Ovary (tissue), 3 donors: ENCODE results near the gene TOM1L2.

Experiments
- EP300 ChIP-seq: sonication (generic); formaldehyde crosslinking; IDR thresholded peaks from one replicate; pipeline ENCODE4 v1.6.1; 2017; ENCODE audit warnings: antibody characterized with exemption
- POLR2A ChIP-seq: fragments of 450-650 bp; IDR thresholded peaks from one replicate; pipeline ENCODE4 v1.6.1; 2017; ENCODE audit warnings: antibody characterized with exemption, mild to moderate bottlenecking, moderate library complexity
- TF ChIP-seq, protein P1 (sequence below), 3 donors: fragments of 450-650 bp in 2 of 3; fragments of 200-600 bp in 1 of 3; IDR thresholded peaks; one replicate each; pipeline versions ENCODE4 v1.5.1 to v1.8.0; 2016 to 2022; ENCODE audit warnings: antibody characterized with exemption in 3 of 3, mild to moderate bottlenecking in 1 of 3
- donor health status: DM: no; HTN: no; CAD: no.

GRCh38 chr17:17819561-17819995 is 152.6 kb downstream of the TOM1L2 start:
- TF ChIP-seq, protein P1, sequence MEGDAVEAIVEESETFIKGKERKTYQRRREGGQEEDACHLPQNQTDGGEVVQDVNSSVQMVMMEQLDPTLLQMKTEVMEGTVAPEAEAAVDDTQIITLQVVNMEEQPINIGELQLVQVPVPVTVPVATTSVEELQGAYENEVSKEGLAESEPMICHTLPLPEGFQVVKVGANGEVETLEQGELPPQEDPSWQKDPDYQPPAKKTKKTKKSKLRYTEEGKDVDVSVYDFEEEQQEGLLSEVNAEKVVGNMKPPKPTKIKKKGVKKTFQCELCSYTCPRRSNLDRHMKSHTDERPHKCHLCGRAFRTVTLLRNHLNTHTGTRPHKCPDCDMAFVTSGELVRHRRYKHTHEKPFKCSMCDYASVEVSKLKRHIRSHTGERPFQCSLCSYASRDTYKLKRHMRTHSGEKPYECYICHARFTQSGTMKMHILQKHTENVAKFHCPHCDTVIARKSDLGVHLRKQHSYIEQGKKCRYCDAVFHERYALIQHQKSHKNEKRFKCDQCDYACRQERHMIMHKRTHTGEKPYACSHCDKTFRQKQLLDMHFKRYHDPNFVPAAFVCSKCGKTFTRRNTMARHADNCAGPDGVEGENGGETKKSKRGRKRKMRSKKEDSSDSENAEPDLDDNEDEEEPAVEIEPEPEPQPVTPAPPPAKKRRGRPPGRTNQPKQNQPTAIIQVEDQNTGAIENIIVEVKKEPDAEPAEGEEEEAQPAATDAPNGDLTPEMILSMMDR (IDR thresholded peaks at IDR 0.05), result no peak
- TF ChIP-seq EP300, result no peak
- no peak for TF ChIP-seq POLR2A
